Germinal center (tissue), 1 donor: ENCODE data around the gene FAM185A.
"Not testable (repeated sequence)": the region's sequence is repeated elsewhere in the genome, so short reads cannot be mapped to it uniquely, and the experiment has no call there.

Experiments used
- DNase-seq: peaks from one replicate; pipeline ENCODE4 v3.0.0; 2012; ENCODE audit warnings: mixed read lengths, low spot score

FAM185A gene

DNA sequence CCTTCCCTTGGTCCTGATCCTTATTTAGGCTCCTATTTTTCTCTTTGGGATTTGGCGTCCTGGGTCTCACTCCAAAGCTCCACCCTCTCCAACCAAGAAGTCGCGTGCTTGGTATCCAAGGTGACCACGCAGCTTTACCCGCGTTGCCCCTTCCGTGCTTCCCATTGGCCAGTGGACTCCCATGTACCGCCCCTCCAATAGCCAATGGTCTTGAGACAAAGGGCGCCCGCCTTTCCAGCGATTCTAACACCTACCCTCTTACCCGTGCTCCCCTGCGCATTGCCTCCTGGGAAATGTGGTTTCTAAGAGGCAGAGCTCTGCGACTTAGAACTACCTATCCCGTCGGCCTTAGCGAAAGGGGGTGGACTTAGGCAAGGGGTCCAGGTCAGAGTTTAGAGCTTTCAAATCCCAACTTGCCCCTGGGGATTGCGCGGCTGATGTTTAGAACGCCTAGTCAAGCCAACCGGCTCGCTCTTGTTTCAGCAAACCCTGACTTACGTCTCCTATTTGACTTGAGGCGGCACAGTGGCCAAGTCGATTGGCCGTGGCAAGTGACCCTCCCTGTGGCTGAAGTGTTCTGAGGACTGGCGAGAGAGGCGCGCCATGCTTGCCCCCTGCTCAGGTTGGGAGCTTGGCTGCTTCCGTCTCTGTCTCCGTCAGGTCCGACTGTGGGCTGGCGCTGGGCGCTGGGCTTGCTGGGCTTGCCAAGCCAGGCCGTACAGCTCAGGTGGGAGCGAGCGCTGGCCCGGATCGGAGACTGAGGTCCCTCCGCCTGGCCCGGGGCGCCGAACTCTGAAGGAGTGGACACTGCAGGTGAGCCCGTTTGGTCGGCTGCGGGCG lies at the start of gene FAM185A:
Gene FAM185A (plus strand): TSS at position 395 of the 840 bp plus-strand sequence. CDS start 209 bp downstream, at position 604.
- DNase-seq = peak; percentile 94

- not testable (repeated sequence) for DNase-seq
Observed at GRCh38 chr7:102713011-102713690, 35.6 kb upstream of the FAM185A start.

GRCh38 chr7:102713691-102714080 lies 35.1 kb upstream of the FAM185A start:
- DNase-seq = not testable (repeated sequence)

GRCh38 chr7:102714774-102715522 lies 33.9 kb upstream of the FAM185A start:
- not testable (repeated sequence) for DNase-seq

- DNase-seq = not testable (repeated sequence)
Observed at GRCh38 chr7:102715718-102716117, 33.1 kb upstream of the FAM185A start.

DNA sequence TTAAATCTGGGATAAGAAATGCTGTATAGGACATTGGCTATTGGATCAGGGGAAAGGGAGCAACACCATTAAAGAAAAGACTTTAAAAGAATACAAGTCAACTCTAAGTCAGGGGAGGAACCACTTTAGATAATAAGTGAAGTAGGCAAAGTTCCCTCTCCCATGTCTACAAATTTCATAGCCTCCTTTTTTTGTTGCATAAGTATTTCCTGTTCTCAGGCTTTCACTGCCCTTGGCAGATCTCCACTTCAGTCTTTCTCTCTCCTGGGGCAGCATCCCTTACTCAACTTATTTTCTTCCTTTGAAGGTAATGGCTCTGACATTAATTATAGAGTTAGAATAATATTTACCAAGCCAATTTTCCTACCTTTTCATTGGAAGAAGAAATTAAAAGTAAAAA lies 30.3 kb upstream of the FAM185A start:
- not testable (repeated sequence) for DNase-seq

GRCh38 chr7:102726170-102726569 lies 22.6 kb upstream of the FAM185A start:
- not testable (repeated sequence) for DNase-seq

- DNase-seq = not testable (repeated sequence)
Observed at GRCh38 chr7:102729670-102730069, 19.1 kb upstream of the FAM185A start.

GRCh38 chr7:102730431-102730830 lies 18.4 kb upstream of the FAM185A start:
- DNase-seq = not testable (repeated sequence)

DNA sequence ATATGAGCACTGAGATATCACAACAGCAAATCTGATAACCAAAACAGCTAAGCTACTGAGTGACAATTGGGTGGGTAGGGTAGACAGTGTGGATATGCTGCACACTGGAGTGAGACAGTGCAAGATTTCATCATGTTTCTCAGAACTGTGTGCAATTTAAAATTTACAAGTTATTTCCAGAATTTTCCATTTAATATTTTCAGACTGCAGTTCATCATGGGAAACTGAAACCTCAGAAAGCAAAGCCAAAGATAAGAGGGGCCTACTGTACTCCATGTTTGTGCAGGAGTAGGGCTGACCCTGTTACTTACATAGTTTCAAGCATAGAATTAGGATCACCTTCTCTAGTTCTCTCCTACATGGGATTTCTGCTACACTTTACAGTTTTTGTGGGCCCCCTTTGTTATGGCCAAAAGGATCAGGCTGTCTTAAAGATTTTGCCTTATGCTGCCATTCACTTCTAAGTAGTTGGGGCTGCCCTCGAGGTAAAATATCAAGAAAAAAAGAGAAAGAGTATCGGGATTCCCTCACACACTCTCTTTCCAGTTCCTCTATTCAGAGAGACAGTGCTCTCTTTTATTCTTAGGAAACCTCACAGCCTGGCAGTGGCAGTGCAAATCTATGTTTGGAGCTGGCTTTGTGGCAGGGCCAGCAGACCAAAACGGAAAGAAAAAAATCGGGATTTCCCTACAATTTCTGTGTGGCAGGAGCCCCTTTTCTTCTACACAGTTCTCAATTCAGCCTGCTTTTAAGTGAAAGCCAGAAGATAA lies 6.6 kb upstream of the FAM185A start:
- DNase-seq = not testable (repeated sequence)

DNA sequence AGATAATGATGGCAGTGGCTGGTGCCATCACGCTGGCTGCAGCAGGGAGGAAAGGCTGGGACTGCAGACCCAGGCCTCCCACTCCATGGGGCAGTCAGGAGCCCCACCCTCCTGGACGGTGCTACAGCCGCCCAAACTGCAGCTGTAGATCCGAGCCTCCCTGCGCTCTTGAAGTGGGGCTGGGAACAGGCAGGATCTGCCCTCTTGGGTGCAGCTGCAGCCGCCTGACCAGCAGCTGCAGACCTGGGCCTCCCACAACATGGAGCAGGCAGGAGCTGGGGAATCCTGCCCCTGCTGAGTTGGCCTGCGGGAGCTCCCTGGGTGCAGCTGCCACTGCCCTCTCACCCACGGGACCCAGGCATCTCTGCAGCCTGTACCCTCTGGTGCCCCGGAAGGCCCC lies 4.9 kb upstream of the FAM185A start:
- DNase-seq = not testable (repeated sequence)

GRCh38 chr7:102745494-102746288 lies 3.1 kb upstream of the FAM185A start:
- not testable (repeated sequence) for DNase-seq

DNA sequence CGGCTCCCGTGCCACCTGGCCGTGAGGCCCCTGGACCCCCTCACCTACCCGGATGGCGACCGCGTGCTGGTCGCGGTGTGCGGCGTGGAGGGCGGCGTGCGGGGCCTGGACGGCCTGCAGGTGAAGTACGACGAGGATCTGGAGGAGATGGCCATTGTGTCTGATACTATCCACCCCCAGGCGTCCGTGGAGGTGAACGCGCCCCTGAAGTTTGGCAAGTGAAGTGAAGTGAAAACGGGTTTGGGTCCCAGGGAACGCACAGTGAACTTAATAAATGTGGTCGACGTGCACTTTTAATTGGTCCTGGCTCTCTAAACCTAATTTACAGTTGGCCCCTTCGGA lies 617 bp downstream of the FAM185A start:
- not testable (repeated sequence) for DNase-seq

DNA sequence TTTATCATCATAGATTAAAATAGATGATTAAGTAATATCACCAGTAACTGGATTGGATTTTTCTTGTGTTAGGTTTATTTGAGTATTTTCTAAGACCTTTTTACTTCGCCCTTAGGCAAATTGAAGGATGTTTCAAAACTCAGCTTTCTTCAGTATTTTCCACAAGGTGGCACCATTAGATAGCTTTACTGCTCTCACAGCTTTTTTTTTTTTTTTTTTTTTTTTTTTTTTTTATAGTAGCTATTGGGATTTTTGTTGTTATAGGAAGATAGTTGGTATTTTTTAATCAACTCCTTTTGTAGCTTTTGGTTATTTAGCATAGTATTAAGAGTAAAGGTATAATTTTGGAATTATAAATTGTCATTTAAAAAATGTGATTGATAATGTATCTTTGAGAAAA lies 9.4 kb downstream of the FAM185A start:
- DNase-seq = not testable (repeated sequence)

DNA sequence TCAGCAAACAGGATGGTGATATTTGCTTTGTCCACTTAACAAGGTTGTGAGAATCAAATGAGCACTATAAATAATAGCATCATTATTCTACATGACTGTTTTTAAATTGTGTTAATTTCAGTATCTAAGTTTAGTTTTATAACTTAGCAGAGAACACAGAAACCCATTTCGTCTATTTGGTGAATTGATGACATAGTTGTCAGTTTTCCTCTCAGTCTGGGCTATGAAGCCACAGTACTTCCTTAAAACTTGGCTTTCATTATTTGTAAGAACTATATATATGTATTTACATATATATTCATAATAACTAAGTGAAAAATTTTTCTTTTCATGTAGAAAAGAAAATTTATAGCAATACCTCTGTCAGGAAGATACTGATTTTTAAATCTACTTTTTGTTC lies 11.1 kb downstream of the FAM185A start:
- DNase-seq = not testable (repeated sequence)

GRCh38 chr7:102761234-102761633 lies 12.4 kb downstream of the FAM185A start:
- not testable (repeated sequence) for DNase-seq

DNA sequence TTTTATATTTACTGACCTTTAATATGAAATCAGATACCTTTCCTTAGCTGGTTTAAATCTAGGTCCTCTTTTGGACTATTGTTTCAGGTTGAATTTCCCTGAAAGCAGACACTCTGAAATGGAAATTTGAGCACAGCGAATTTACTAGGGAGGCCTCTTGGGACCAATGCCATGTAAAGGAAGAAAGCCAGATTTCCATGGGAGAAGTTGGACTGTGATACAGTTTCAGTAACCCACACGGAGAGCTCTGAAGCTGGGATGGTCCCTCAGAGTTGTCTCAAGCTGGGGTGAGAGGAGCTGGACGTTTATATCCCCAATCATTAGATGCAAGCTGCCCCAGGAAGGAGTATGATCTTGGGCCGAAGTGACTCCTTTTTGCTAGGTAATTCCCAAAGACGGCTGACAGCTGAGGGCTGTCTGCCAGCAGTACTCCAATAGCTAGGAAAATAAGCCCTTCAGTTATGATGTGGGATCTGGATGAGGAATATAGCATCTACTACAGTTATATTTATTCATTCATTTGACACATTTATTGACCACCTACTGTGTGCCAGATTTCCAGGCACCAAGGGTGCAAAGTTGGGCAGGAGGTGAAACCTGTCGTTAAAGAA lies 14.6 kb downstream of the FAM185A start:
- DNase-seq = not testable (repeated sequence)

GRCh38 chr7:102769657-102770192 lies 20.9 kb downstream of the FAM185A start:
- not testable (repeated sequence) for DNase-seq

- not testable (repeated sequence) for DNase-seq
Observed at GRCh38 chr7:102770467-102770866, 21.7 kb downstream of the FAM185A start.

DNA sequence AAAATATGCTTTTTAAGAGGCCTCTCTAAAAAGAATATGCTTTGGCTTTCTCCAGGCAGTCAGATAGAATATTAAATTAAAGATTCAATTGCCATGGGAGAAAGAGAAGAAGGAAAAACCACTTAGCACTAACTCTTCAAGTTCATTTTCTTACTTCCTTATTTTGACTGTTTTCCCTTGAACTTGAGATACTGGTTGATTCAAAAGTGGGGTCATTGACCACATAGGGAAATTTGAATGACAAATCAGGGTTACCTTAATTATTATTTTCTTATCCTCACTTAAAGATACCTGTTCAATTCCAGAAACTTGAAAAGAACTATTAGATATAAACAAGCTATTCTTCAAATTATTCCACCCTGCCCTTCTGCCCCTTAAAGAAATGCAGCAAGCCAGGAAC lies 27.4 kb downstream of the FAM185A start:
- not testable (repeated sequence) for DNase-seq
